ENCODE data around the gene WDR83. TPM values are rescaled to one million over a fixed set of nuclear protein-coding genes. Genes with fewer than 3 reads are reported as not detected.
A peak's percentile ranks its signal among the peaks of the same experiment; 100 is the strongest.
"Not testable (repeated sequence)": the region's sequence is repeated elsewhere in the genome, so short reads cannot be mapped to it uniquely, and the experiment has no call there.

WDR83 gene
- total and polyA plus RNA-seq, 4 donors = 7.9 to 15.8 (median 11.8) TPM

DNA sequence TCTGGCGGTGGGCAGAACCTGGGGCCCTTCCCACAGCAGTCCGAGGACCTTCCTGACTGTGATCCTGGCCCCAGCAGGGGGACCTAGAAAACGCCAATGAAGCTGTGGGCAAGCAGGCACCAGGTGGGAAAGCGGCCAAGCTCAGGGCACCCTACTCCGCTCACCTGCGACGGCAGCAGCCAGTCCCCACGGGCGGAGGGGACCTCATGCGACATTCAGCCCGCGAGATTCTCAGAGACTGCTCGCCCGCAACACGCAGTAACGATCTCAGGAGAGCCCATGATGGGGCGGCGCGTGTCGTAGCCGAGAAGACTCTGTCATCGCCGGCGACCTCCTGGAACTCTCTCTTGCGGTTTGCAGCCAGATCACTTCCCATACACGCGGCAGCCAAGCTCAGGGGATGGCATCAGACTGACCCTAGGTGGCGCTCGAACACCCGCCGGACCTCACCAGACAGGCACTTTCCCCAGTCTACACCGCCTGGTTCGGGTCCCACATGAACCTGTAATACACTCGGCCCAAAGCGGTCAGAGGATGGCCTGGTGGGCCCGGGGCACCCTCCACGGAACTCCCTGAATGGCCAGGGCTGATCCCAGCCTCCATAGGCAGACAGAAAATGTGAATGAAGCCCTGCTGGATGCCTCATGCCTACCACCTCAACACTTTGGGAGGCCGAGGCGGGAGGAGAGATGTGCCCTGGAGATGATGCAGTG, 26.6 kb upstream of the WDR83 start:
- peaks cover 0 to 7% (median 0%) of the 10 kb centered on the region in 5 donors for H3K4me1 ChIP-seq (ENCODE audit: control insufficient read depth in 5 of 5, insufficient read depth in 5 of 5, low read length in 5 of 5)
- ATAC-seq (ENCODE audit: insufficient read depth, low FRiP score) (peak; percentile 94), DNase-seq (peak; percentile 74 to 83 (median 82))
- no peaks in the 10 kb centered on the region for H3K27me3 ChIP-seq (ENCODE audit: control insufficient read depth in 3 of 3, insufficient read depth in 3 of 3, low read length in 2 of 3)
- 9 to 10% methylated on average over 39 of the region's 39 CpGs for WGBS, 2 donors
- H3K9ac ChIP-seq (ENCODE audit: insufficient read depth in 1 of 2, low read length in 2 of 2) = no peak overlapping the region
- no peaks in the 10 kb centered on the region for H3K9me3 ChIP-seq (ENCODE audit: control insufficient read depth in 4 of 4, insufficient read depth in 3 of 4, low read length in 3 of 4)
- no peak overlapping the region for H3K27ac ChIP-seq (ENCODE audit: low read depth in 1 of 2, low read length in 1 of 2)
- peak overlapping the region; percentile 11 for H3K4me3 ChIP-seq
- H3K36me3 ChIP-seq (ENCODE audit: control insufficient read depth in 4 of 4, insufficient read depth in 4 of 4, low read length in 4 of 4) = peaks cover 0 to 4% (median 0%) of the 10 kb centered on the region in 4 donors
- peak; percentile 74 for TF ChIP-seq CTCF (IDR thresholded peaks at IDR 0.05; ENCODE audit: control extremely low read depth, extremely low read depth)

GRCh38 chr19:12641456-12641855, 25.2 kb upstream of the WDR83 start:
- Histone ChIP-seq H3K4me1 (ENCODE audit: control insufficient read depth in 5 of 5, insufficient read depth in 5 of 5, low read length in 5 of 5) (peaks cover 0 to 7% (median 0%) of the 10 kb centered on the region in 5 donors), H3K9ac (ENCODE audit: insufficient read depth in 1 of 2, low read length in 2 of 2) (no peak overlapping the region), H3K27me3 (ENCODE audit: control insufficient read depth in 3 of 3, insufficient read depth in 3 of 3, low read length in 2 of 3) (no peaks in the 10 kb centered on the region), H3K27ac (ENCODE audit: low read depth in 1 of 2, low read length in 1 of 2) (no peak overlapping the region), H3K9me3 (ENCODE audit: control insufficient read depth in 4 of 4, insufficient read depth in 3 of 4, low read length in 3 of 4) (no peaks in the 10 kb centered on the region), H3K36me3 (ENCODE audit: control insufficient read depth in 4 of 4, insufficient read depth in 4 of 4, low read length in 4 of 4) (peaks cover 0 to 4% (median 0%) of the 10 kb centered on the region in 4 donors), H3K4me3 (no peak overlapping the region)
- DNase-seq (no peak), ATAC-seq (ENCODE audit: insufficient read depth, low FRiP score) (no peak)
- WGBS, 2 donors = 73 to 90% methylated on average over 13 of the region's 13 CpGs
- no peak for TF ChIP-seq CTCF (IDR thresholded peaks at IDR 0.05; ENCODE audit: control extremely low read depth, extremely low read depth)

- no peak overlapping the region for H3K4me3 ChIP-seq
- H3K27ac ChIP-seq (ENCODE audit: low read depth in 1 of 2, low read length in 1 of 2) = no peak overlapping the region
- ATAC-seq (ENCODE audit: insufficient read depth, low FRiP score) (no peak), DNase-seq (no peak)
- no peak overlapping the region for H3K9ac ChIP-seq (ENCODE audit: insufficient read depth in 1 of 2, low read length in 2 of 2)
- peaks cover 0 to 7% (median 0%) of the 10 kb centered on the region in 5 donors for H3K4me1 ChIP-seq (ENCODE audit: control insufficient read depth in 5 of 5, insufficient read depth in 5 of 5, low read length in 5 of 5)
- no peak for TF ChIP-seq CTCF (IDR thresholded peaks at IDR 0.05; ENCODE audit: control extremely low read depth, extremely low read depth)
- no peaks in the 10 kb centered on the region for H3K9me3 ChIP-seq (ENCODE audit: control insufficient read depth in 4 of 4, insufficient read depth in 3 of 4, low read length in 3 of 4)
- WGBS, 2 donors = 93 to 95% methylated on average over 26 of the region's 26 CpGs
- H3K27me3 ChIP-seq (ENCODE audit: control insufficient read depth in 3 of 3, insufficient read depth in 3 of 3, low read length in 2 of 3) = no peaks in the 10 kb centered on the region
- H3K36me3 ChIP-seq (ENCODE audit: control insufficient read depth in 4 of 4, insufficient read depth in 4 of 4, low read length in 4 of 4) = peaks cover 0 to 4% (median 0%) of the 10 kb centered on the region in 4 donors
Observed at GRCh38 chr19:12642506-12642905, 24.1 kb upstream of the WDR83 start.

- not testable (repeated sequence) for H3K36me3 ChIP-seq (ENCODE audit: control insufficient read depth in 4 of 4, insufficient read depth in 4 of 4, low read length in 4 of 4); H3K27ac ChIP-seq (ENCODE audit: low read depth in 1 of 2, low read length in 1 of 2); ATAC-seq (ENCODE audit: insufficient read depth, low FRiP score); H3K9me3 ChIP-seq (ENCODE audit: control insufficient read depth in 4 of 4, insufficient read depth in 3 of 4, low read length in 3 of 4); H3K27me3 ChIP-seq (ENCODE audit: control insufficient read depth in 3 of 3, insufficient read depth in 3 of 3, low read length in 2 of 3); DNase-seq; H3K4me3 ChIP-seq; H3K9ac ChIP-seq (ENCODE audit: insufficient read depth in 1 of 2, low read length in 2 of 2)
- peaks cover 0 to 12% (median 0%) of the 10 kb centered on the region in 5 donors for H3K4me1 ChIP-seq (ENCODE audit: control insufficient read depth in 5 of 5, insufficient read depth in 5 of 5, low read length in 5 of 5)
- WGBS, 2 donors = 95 to 98% methylated on average over 14 of the region's 14 CpGs
Observed at GRCh38 chr19:12643716-12644115, 22.9 kb upstream of the WDR83 start.
